Activated CD8-positive, alpha-beta memory T cell treated with anti-CD3 and anti-CD28 coated beads for 48 hours (primary cell): Measurements from ENCODE around the gene VAV3.
A peak's percentile ranks its signal among the peaks of the same experiment; 100 is the strongest.
"Not testable (repeated sequence)": the region's sequence is repeated elsewhere in the genome, so short reads cannot be mapped to it uniquely, and the experiment has no call there.

Experiments
- DNase-seq, 3 experiments: peaks; one replicate each; pipeline ENCODE4 v3.0.0-alpha.2; 2020; ENCODE audit warnings: low read depth in 2 of 3, low spot score in 2 of 3

The VAV3 gene

DNA sequence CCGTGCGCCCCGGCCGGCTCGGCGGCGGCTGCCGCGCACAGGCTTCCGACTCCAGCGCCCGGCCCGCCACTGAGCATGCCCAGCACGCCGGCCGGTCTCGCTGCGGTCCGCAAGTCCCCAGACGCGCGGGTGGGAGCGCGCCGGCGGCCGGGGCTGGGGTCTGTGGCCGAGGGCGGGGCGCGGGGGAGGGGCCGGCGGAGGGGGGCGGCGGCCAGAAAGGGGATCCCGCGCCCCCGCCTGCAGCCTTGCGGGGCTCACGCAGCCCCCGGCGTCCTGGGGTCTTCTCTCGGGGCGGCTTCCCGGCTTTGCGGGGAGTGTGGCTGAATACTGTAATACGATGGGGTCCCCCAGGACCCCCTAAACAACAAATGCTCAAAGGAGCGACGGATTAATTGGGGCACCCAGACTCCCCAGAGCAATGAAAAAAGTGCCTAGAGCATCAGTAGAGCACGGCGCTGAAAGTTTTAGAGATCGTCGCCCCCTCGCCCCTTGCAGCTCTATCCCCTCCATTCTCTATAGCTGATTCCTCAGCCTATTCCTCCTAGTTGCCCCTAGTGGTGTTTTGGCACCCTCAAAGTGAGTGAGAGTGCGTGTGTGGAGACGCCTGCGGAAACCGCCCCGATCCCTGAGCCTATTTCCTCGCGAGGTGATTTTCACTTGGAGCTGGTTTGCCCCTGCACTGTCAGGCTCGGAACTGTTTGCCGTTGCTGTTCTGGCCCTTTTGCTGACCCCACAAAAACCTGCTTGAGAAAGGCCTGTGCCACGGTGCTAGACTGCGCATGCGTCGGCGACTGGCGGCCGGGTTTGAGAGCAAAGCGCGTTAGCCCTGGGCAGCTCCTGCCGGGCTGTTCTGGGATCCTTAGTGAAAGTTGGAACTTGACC is at the start of gene VAV3:
TSS of gene VAV3 (minus strand) at position 71 of the 882 bp plus-strand sequence. CDS start 311 bp downstream, outside the sequence.
- DNase-seq = peak; percentile 43 to 55 (median 49)

GRCh38 chr1:108012553-108012952 is 47.6 kb upstream of the VAV3 start:
- no peak for DNase-seq

GRCh38 chr1:108011295-108011694 is 46.3 kb upstream of the VAV3 start:
- no peak for DNase-seq

- no peak for DNase-seq
Measured at GRCh38 chr1:108010581-108010980, 45.6 kb upstream of the VAV3 start.

GRCh38 chr1:108009603-108010195 is 44.7 kb upstream of the VAV3 start:
- DNase-seq = no peak

- DNase-seq = no peak
Measured at GRCh38 chr1:108007531-108007930, 42.6 kb upstream of the VAV3 start.

DNA sequence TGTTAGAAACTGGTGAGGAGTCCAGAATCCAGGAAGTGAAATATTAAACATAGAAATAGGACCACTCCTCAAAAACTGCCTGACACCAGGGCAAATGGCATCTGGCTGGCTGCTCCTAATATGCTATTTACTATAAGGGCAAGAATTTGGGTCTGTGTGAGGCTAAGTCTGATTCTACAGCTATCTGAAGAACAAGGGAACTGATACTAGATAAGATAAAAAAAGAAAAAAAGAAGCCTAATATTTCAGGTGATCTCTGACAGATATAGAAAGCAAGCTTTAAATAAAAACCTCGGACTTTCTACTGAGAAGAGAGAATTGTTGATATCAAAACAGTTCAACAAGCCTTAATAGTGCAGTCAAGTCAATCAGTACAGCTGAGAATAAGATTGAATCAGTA is 42.1 kb upstream of the VAV3 start:
- DNase-seq = no peak

GRCh38 chr1:108004919-108005318 is 39.9 kb upstream of the VAV3 start:
- not testable (repeated sequence) for DNase-seq

- no peak for DNase-seq
Measured at GRCh38 chr1:108000620-108001111, 35.7 kb upstream of the VAV3 start.

GRCh38 chr1:108000184-108000583 is 35.2 kb upstream of the VAV3 start:
- DNase-seq = no peak

DNA sequence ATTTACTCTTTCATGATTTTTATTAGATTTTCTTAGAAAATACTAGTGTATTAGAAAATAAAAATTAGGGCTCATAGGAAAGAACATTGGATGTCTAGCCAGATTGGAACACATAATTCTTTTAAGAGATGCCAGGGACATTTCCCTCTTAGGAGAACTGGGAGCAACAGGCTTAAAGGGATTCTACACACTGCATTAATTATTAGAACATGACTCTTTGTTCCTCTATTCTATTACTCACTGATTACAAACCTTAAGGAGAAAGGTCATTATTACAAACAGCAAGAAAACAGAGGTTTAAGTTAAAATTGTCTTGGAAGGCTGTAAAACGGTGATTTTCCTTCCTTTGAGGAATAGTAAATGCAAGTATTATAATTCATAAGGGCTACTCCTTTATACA is 32.9 kb upstream of the VAV3 start:
- no peak for DNase-seq

DNA sequence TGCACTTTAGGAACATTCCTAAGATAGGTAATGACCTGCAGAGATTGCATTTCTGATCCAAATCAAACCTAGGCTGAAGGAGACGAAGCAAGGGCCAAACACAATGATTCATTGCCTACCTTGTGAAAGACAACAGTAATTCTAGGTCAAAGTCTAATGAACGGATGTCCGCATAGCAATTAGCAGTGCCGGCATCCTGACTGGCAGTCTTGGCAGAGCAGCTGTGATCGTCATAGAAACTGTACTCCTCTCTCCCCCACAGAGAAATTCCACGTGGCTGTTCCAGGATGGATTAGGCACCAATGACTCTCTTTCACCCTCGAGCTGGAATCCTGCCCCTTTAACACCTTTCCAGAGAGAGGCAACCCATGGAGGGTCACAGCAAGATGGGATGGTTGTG is 28.9 kb upstream of the VAV3 start:
- DNase-seq = no peak

- DNase-seq = no peak
Measured at GRCh38 chr1:107992347-107992746, 27.4 kb upstream of the VAV3 start.

DNA sequence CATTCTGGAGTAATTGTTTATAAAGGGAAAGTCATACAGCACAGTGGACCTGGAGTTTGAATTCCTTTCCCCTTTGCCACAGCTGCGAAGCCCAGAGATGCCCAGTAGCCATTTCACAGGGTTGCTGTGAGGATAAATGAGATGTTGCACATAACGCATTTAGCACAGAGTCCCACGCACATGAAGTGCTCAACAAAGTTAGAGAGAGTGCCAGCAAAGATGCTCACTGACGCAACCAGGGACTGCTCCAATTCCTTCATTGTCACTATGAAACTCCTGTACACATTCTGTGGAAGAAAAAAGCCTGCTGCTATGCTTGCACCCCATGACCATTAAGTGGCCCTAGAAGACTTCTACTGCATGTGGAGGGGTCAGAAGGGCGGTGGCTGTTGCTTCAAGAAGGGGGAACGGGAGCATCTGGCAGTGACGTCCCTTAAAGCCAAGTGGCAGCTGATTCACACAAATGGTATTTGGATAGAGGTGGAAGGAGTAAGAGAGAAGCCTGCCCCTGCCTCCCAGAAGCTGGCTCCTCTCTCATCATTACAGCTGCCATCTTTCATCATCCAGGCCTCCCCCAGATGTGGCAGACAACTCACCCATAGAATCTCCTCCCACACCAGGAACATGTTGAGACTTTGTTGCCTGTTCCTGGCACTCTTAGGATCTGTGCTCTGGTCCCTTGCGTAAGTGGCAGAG is 26.5 kb upstream of the VAV3 start:
- DNase-seq = no peak

DNA sequence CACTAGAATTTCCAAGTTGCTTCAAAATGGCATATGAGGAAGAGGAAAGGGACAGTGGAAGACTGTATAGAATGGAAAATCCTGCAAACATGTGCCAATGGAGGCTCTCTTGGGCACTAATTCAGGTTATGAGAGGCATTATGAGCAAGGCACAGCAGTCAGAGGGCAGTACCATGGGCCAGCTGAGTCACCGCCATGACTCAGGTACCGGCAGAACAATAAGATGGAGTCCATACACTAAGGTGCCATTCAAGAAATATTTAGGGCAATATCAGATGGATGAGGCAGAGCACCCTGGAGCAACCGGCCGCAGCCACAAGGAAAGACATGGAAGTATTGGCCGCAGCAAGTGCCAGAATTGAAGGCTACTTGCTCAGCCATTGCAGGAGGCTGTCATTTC is 25.6 kb upstream of the VAV3 start:
- no peak for DNase-seq

DNA sequence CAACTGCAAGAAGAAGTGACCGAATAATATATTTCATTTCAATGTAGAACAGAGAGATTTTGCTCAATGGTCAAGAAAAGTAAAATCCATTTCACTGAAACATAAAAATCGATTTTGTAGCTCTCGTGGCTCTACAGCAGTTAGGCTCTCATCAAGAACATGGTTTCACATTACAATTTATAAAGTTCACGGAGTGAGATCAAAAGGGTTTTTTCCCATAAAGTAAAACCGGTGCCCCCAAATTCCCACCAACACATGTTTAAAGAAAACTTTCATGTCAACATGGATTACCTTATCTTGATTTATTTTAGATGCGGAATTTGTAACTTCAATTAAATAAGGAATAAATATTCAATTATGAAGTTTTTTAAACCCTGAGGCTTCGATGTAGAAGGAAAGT is 16.3 kb upstream of the VAV3 start:
- no peak for DNase-seq

DNA sequence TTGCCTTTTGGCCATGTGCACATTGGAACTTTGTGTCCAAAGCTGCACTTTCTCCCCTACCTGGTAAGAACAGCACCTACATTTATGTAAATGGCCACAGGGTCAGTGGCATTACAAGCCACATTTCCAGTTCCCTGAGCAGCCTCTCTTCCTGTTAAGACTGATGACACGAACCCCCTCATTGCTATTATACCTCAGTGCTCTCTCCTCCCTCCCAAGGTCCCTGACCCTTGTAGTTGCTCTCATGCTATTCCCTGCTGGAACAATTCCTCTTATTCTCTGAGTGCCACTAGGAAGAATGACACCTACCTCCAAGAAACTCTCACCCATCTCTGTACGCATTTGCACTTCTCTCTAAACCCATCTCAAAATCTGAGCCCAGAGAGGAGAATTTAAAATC is 14.9 kb upstream of the VAV3 start:
- DNase-seq = no peak

DNA sequence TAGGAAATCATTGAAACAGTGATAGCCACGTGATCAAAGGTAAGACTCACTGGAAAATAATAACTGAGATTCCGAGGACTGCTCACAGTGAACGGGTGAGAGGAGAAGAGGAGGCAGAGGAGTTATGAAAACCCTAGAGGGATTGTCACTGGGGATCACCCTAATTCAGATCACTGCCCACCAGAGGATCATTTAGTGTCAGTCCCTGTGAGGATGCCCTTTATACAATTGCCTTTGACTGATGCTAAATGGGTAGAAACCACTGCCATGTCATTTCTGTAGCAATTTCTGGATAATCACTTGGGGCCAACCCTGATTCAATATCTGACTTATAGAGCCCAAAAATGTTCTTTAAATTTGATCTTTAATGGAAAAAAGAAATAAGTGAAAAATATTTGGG is 14.1 kb upstream of the VAV3 start:
- DNase-seq = no peak

GRCh38 chr1:107976836-107977235 is 11.9 kb upstream of the VAV3 start:
- DNase-seq = no peak

DNA sequence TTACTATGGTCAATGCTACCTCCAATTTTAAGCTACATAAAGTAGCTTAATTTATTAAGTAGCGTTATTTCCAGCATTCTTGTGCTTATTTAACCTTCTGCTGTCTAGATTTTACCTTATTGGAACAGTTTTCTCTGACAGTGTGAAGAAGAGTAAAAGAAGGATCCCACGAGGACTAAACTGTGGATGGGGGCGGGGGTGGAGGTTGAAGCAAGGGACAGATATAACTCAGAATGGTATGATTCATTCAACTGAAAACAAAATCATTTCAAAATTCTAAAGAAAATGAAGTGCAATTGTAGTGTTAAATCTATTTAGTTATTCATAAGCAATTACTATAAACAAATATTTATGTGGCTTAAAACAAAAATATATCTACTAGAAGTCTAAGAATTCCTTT is 11.5 kb upstream of the VAV3 start:
- no peak for DNase-seq

DNA sequence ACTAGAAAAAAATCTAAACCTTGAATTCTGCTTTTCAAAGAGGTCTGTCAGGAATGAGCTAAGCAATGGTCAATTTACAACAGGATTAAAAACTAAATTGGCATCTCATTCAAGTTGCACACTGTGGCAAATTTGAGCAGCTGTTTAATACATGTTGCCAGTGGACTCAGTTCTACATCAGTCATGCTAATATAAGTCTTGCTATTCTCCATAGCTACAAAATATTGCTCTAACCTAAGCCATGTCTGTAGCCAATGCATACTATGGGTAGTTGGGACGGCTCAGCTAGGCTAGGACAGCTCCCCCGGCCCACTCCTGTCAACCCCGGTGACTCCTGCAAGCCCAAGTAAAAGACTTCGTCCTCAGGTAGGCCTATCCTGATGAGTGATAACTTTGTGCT is 10.9 kb upstream of the VAV3 start:
- no peak for DNase-seq

GRCh38 chr1:107974090-107974489 is 9.1 kb upstream of the VAV3 start:
- no peak for DNase-seq
